GF-D8 (cell line): ENCODE measurements around the gene TUBA8.
"Not testable (repeated sequence)": the region's sequence is repeated elsewhere in the genome, so short reads cannot be mapped to it uniquely, and the experiment has no call there.

Experiments used
- DNase-seq: peaks from one replicate; lab custom pipeline; 2025; lab: John Stamatoyannopoulos, UW

TUBA8 gene

DNA sequence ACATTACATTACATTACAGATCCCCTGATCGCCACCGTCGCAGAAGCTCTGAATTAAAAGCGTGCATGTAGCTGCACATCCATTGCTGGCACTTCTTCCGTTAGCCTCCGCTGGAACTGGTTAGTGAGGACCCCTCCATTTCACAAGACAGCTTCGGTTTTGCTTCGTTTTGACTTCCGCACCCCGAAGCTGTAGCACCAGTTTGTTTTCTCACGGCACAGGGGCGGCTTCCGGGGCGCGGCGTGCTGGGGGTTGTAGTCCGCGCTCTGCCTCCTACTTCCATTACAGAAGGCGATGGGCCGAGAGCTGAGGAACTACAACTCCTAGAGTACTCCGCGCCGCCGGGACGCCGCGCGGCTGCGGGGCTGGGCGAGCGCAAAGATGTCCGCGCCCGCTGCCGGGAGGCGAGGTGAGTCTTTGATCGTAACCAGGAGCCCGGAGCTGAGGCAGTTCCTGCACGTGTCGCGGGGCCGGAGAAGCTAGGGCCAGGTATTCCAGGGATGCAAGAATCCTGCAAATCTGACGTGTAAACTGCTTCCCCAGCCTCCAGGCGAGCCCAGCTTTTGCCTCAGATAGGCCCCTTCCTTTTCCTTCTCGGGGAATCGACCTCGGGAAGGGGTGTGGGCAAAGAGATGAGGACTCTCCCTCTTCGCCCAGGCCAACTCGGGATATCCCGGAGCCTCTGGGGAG lies 32.8 kb upstream of the TUBA8 start, which contains the start of gene PEX26:
Gene PEX26, plus strand, starts transcription at position 352 of the 690 bp plus-strand sequence. CDS start 387 bp downstream, outside the sequence.
- peak; percentile 87 for DNase-seq

DNA sequence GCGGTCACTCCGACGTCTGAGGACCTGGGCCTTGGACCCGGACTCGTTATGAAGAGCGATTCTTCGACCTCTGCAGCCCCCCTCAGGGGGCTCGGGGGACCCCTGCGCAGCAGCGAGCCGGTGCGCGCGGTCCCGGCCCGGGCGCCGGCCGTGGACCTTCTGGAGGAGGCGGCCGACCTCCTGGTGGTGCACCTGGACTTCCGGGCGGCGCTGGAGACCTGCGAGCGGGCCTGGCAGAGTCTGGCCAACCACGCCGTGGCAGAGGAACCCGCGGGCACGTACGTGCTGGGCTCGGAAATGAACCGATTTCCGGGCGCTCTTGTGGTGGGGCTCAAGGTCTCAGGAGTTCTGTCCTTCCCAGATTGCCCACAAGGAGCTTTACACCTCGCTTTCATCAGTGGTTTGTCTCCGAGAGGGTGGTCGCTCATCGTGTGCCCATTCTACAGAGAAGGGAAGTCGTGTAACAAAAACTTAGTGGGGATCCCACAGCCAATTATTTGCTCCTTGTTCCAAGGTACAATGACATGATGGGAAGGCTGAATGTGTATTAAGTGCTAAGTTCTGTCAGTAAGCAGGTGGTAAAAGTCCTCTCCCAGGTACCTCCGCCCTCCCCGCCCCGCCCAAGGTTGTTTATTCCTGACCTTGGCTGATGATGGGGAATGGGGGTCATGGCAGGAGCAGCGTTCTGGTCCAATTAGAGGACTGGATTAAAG lies 32.1 kb upstream of the TUBA8 start:
- no peak for DNase-seq

DNA sequence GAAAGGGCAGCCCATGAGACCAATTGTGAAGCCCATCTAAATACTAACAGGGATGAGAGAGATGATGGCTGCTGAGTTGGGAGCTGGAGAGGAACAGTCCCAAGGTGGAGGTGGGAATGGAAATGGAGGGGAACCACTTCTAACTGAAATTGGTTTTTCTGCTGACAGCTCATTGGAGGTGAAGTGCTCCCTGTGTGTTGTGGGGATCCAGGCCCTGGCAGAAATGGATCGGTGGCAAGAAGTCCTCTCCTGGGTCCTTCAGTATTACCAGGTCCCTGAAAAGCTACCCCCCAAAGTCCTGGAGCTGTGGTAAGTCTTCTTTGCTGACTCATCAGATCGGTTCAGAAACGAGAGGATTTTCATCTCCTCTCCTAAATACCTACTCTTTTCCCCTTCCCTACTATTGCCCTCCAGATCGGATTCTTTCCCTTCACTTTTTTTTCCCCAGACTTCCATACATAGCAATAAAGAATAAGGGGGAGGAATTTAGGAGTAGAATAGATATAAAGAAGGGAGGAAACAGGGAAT lies 30.8 kb upstream of the TUBA8 start:
- DNase-seq, result no peak

DNA sequence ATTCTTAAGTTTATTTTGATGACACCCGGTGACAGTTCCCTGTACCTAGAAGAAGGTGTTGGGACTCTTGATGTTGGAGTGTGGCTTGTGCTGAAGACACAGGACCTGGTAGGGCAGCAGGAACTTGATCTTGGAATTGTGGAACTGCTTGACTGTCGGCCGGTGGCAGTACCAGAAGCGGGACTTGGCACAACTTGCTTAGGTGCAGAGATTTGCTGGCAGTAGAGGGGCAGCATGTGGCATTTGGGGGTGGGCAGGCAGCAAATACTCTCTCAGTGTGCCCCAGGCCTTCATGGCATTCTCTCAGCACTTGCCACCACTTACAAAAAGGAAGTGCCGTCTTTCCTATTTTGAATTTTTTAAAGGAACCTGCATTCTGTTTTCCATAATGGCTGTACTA lies 29.2 kb upstream of the TUBA8 start:
- DNase-seq, result no peak

DNA sequence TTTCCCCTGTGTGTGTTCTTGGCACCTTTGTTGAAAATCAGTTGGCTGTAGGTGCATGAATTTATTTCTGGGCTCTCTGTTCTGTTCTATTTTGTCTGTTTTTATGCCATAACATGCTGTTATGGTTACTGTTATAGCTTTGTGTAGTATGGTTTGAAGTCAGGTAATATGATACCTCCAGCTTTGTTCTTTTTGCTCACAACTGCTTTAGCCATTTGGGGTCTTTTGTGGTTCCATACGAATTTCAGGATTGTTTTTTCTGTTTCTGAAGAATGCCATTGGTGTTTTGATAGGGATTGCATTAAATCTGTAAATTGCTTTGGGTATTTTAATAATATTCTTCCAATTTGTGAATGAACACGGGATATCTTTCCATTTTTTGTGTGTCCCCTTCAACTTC lies 28.1 kb upstream of the TUBA8 start:
- no peak for DNase-seq

DNA sequence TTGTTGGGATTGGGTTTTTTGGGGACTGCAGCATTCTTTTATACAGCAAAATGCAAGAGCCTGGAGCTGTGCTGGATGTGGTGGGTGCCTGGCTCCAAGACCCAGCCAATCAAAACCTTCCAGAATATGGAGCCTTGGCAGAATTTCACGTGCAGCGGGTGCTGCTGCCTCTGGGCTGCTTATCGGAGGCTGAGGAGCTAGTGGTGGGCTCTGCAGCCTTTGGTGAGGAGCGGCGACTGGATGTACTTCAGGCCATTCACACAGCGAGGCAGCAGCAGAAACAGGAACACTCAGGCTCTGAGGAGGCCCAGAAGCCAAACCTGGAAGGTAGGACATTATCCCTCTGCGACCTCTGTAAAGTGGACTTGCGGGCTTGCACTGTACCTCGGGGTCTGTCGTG lies 27.2 kb upstream of the TUBA8 start:
- DNase-seq, result no peak

DNA sequence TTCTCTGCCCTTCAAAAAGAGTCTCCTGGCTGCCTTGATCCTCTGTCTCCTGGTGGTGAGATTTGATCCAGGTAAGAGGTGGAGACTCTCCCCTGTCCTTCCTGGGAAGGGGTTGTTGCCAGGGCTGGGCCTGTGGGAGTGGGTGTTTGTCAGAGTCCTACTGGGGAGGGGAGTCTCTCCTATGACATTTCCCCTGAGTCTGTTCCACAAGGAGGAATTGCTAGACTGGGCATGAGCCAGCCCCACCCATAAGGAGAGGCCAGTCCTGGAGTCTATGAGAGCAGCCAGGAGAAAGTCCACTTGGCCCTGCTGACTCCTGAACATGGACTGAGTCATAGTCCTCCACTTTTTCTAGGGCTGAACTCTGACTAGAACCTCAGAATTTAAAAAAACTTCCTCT lies 25.4 kb upstream of the TUBA8 start:
- DNase-seq, result no peak

DNA sequence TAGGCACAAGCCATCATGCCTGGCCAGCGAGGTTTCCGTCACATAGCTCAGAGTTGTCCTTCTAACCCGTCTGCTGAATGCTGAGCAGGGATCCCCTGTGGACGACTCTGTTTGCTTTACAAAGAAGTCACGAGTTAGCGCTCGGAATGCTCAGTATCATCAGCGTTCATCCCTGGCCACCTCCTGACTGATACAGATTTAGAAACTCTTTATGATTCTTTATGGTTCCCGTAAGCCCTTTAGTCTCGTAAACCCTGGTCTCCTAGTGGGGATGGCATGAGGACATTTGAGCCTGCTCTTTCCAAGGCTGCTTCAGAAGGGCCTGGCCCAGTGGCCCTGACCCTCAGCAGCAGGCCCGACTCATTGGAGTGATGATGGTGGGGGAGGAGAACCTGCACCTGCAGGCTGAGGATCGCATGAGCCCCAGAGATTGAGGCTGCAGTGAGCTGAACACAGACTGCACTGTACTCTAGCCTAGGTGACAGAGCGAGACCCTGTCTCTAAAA lies 23.2 kb upstream of the TUBA8 start:
- DNase-seq, result no peak

DNA sequence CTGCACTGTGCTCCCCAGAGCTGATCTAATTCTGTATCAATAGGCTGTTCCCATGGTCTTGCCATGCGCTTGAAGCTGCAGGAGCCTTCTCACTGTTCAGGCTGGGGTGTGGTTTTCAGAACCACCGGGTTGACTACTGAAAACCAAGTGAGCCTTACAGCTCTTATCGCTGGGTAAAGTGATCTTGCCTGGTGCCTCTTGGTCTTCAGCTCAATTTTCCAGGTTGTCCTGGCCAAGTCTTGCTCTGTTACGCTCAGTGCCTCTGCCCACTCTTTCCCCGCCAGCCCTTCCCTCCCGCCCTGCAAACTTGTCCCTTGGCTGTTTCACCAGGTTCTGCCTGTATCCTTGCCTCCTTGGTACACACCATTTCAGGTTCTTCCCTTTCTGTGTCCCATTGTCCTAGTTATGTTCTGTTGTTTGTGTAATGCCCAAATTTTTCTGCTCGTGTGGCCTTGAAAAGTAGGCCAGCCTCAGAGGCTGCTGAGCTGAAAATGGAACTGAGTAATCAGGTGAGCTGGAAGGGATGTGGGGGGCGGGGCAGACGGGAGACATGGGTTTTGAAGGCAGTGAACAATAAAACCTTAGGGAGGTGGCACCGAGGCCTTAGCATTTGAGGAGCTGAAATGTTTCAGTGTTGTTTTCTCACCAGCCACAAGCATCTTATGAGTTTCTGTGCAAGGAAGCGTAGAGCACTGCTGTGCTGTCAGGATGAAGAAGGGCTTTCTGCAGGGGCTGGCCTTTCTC lies 21.6 kb upstream of the TUBA8 start:
- no peak for DNase-seq

DNA sequence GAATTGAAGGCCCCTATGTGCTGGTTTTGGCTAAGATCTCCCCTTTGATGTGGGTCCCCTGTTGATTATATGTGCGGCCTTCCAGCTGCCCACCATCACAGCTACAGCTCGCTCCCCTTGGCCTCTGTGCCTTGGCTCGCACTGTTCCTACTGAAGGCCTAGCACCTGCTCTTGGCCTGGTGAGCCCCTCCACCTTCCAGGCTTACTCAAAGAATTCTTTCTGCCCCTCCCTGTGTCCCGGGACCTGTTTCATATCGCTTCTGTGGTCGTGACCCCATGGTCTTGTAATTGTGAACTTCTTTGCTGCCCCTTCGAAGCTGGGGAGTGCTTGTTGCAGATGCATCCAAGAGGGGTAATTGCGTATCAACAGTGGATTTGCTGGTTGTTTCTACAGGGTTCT lies 20.3 kb upstream of the TUBA8 start:
- no peak for DNase-seq

DNA sequence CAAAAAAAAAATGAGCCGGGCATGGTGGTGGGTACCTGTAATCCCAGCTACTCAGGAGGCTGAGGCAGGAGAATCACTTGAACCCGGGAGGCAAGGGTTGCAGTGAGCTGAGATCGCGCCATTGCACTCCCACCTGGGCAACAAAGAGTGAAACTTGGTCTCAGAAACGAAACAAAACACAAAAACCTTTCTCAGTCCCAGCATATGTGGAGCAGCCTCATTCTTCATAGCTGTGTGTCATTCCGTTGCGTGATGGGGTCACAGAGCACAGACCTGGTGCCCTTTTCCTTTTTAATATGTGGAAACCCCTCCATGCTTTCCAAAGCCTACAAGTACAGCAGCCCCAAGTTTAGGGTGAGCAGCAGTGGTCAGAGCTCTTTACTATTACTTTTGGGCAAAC lies 19.1 kb upstream of the TUBA8 start:
- no peak for DNase-seq

DNA sequence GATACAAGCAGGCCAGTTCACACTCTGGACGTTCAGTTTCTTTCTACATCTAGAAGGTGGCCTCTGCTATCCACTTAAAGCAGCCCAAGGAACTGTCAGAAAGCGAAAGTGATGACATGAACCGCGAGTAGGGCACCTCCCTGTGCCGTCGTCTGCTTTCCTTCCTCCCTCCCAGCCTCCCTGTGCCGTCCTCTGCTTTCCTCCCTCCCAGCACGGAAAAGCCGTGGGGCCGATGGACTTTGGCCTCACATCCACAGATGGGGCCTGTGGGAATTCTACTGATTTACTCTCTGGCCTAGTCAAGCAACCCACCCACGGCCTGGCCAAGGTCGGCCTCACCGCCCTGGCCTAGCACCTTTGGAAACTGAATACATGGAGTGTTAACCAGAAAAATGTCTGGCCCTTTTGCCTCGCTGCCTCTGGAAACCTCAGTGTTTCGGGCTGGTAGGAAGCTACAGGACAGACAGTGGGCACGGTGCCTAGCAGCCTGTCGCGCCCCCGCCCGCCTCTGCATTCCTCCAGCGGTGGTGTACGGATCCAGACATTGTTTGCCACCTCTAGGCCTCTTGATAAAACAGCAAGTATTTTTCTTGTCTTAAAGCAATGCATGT lies 18.6 kb upstream of the TUBA8 start:
- peak; percentile 35 for DNase-seq

DNA sequence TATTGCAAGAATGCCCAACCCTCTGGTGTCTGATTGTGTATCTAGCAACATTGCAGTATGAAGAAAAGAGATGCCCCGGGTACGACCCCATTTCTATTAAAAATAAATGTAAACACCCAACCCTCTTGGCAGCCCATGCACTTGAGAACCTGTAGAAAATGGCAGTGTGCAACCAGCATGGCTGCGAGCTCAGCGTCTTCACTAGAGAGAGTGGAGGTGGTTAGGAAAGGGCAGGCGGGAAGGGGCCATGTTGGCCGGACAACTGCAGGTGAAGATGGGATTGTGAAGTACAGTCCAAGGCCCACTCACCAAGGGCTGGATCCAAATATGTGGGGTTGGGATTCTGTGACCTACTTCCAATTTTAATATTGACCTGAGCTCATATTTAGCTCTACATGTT lies 16.9 kb upstream of the TUBA8 start:
- no peak for DNase-seq

DNA sequence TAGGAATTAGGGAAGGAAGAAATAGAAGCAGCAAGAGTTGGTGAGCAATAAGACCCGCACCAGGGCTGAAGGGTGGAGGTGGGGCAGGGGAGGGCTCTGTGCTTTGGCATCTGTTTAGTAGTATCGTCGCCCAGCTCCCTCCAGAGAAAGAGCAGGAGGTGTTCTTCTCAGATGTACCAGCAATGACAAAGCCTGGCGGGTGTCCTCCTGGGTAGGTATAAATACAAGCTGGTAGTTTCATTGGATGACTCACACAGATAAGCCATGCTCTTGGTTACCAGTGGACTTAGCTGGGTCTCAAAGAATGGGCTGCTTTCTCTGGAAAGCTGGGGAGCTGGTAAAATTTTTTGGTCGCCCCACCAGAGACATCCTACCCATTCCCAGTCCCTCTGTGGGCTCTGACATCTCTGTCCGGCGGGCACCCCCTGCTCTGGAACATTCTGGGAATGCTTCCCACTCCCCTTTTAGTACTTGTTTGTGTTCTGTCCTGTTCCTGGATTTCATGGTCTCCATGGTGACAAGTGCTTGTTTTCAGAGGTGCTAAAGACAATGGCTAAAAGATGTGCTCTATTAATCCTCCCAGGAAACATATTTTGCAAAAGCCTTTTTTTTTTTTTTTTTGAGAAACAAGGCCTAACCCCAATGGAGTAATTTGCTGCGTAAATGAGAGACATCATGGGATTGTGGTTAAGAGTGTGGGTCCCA lies 15.4 kb upstream of the TUBA8 start:
- no peak for DNase-seq

DNA sequence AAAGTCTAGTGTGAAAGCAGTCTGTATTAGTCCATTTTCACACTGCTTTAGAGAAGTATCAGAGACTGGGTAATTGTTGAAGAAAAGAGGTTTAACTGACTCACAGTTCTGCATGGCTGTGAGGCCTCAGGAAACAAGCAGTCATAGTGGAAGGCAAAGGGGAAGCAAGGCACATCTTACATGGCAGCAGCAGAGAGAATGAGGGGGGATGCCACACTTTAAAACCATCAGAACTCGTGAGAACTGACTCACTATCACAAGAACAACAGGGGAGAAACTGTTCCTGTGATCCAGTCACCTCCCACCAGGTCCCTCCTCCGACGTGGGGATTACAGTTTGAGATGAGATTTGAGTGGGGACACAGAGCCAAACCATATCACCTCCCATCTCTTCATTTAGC lies 13.8 kb upstream of the TUBA8 start:
- DNase-seq, result no peak

DNA sequence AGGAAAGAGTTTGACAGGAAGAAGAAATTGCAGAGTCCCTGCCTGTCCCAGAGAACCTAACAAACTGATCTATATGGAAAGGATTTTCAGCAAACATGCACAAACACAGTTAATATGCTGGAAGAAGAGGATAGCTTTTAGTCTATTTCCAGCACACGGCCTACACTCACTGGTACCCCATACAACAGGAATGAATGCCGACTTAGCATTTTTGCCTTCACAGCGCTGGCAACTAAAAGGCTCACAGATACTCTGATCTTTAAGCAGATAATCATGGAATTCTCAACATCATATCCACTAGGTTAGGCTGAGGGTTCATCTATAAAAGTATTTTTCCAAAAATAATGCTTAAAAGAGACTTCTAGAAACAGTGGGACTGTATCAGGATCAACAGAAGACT lies 9.8 kb upstream of the TUBA8 start:
- no peak for DNase-seq

DNA sequence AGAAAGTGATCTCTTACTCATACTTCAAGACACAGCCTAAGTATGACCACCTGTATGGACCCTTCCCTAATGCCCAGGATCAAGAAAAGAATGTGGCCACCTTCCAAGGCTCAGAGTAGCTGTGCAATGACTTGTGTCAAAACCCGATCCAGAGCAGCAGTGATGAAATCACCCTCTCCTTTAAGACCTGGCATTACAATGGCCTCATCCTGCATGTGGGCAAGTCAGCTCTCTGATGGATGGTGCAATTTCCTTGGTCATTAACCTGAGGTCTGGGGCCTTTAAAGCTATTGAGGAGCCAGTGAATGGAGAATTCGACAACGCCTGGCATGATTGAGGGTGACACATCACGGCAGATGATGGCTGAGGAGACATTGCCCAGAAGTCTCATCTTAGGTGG lies 9.1 kb upstream of the TUBA8 start:
- peak; percentile 57 for DNase-seq

DNA sequence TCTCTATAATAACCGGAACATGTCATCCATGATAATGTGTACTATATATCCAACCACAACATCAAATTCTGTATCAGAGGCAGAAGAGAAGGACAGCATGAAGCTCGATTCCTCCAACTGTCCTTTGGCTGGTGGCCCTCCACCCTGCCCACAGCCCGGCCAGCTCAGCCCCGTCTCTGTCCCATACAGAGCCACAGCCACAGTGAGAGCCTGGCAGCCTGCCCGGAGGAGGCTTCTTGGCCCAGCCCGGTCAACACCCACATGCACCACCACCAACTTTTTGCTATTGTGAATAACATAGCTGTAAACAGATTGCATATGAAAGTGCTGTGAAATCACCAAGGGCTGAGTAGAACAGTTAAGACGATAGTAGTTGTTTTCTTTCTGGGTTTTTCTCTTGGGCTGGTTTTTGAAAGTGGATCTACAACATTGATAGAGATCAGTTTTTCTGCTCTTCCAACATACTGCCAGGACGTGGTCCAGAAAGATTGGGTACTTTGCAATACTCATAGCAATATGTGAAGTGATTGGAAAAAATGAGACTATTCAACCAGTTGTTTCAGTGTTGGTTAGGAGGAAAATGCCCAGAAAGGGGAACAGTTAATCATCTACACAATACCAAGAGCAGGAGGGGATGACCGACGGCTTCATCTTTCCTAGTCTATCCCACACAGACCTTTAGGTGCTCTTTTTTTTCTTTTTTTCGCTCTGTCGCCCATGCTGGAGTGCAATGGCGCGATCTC lies 6.9 kb upstream of the TUBA8 start:
- no peak for DNase-seq

DNA sequence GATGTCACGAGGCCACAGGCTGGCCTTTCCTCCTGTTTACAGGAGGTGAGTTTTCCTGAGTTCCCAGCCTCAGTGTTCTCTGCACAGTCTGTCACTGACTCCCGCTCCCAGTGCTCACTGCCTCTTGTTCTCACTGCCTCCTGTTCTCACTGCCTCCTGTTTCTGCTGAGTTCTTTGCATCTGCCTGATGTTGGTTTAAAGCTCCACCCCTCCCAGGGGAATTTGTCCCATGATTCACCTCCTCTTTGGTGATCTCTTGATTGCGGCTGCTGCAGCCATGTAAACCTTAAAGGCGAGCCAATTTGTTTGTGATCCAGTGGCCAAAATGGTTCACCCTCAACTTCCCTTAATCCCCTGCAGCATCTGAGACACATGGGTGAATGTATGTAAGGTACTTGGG lies 6.0 kb upstream of the TUBA8 start:
- DNase-seq, result no peak

DNA sequence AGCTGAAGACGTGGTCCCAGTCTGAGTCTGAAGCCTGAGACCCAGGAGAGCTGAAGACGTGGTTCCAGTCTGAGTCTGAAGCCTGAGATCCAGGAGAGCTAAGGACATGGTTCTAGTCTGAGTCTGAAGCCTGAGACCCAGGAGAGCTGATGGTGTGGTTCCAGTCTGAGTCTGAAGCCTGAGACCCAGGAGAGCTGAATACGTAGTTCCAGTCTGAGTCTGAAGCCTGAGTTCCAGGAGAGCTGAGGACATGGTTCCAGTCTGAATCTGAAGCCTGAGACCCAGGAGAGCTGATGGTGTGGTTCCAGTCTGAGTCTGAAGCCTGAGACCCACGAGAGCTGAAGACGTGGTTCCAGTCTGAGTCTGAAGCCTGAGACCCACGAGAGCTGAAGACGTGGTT lies 4.6 kb upstream of the TUBA8 start:
- not testable (repeated sequence) for DNase-seq
